ENCODE measurements around the gene RNF187. TPM values are rescaled to one million over a fixed set of nuclear protein-coding genes. Genes with fewer than 3 reads are reported as not detected.
A peak's percentile ranks its signal among the peaks of the same experiment; 100 is the strongest.

The RNF187 gene
- total RNA-seq, 1 experiment from 2014 or later = 141 TPM

DNA sequence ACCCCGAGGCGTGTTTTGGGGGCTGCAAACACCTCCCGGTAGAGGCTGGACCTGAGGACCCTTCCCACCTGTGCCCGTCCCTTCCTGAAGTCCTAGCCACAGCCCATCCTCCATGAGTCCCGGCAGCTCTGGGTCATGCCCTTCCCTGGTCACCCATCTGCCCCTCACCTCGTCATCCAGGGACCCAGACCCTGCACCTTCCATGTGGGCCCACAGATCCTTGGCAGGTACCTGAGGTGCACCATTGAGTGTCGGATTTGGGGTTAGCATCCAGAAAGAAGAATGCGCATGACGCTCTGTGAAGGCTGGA lies 6.8 kb downstream of the RNF187 start:
- ATAC-seq = no peak
- Mint-ChIP-seq H3K9me3 (no peaks in the 10 kb centered on the region), H3K4me1 (peaks cover 16% of the 10 kb centered on the region), H3K4me3 (no peak overlapping the region), H3K36me3 (peaks cover 45% of the 10 kb centered on the region), H3K27ac (no peak overlapping the region), H3K27me3 (ENCODE audit: low read depth) (peaks cover 13% of the 10 kb centered on the region)
- TF ChIP-seq ZNF121 (CRISPR knock-in tag; IDR thresholded peaks at IDR 0.05) = no peak
- no peak for TF ChIP-seq ZNF138 (CRISPR knock-in tag; conservative IDR thresholded peaks at IDR 0.05)
- TF ChIP-seq HMGA2 (CRISPR knock-in tag; IDR thresholded peaks at IDR 0.05) = no peak
- TF ChIP-seq, protein P1, sequence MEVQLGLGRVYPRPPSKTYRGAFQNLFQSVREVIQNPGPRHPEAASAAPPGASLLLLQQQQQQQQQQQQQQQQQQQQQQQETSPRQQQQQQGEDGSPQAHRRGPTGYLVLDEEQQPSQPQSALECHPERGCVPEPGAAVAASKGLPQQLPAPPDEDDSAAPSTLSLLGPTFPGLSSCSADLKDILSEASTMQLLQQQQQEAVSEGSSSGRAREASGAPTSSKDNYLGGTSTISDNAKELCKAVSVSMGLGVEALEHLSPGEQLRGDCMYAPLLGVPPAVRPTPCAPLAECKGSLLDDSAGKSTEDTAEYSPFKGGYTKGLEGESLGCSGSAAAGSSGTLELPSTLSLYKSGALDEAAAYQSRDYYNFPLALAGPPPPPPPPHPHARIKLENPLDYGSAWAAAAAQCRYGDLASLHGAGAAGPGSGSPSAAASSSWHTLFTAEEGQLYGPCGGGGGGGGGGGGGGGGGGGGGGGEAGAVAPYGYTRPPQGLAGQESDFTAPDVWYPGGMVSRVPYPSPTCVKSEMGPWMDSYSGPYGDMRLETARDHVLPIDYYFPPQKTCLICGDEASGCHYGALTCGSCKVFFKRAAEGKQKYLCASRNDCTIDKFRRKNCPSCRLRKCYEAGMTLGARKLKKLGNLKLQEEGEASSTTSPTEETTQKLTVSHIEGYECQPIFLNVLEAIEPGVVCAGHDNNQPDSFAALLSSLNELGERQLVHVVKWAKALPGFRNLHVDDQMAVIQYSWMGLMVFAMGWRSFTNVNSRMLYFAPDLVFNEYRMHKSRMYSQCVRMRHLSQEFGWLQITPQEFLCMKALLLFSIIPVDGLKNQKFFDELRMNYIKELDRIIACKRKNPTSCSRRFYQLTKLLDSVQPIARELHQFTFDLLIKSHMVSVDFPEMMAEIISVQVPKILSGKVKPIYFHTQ (CRISPR knock-in tag; IDR thresholded peaks at IDR 0.05) = no peak
- TF ChIP-seq, protein P2, sequence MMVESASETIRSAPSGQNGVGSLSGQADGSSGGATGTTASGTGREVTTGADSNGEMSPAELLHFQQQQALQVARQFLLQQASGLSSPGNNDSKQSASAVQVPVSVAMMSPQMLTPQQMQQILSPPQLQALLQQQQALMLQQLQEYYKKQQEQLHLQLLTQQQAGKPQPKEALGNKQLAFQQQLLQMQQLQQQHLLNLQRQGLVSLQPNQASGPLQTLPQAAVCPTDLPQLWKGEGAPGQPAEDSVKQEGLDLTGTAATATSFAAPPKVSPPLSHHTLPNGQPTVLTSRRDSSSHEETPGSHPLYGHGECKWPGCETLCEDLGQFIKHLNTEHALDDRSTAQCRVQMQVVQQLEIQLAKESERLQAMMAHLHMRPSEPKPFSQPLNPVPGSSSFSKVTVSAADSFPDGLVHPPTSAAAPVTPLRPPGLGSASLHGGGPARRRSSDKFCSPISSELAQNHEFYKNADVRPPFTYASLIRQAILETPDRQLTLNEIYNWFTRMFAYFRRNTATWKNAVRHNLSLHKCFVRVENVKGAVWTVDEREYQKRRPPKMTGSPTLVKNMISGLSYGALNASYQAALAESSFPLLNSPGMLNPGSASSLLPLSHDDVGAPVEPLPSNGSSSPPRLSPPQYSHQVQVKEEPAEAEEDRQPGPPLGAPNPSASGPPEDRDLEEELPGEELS (CRISPR knock-in tag; IDR thresholded peaks at IDR 0.05) = no peak
- TF ChIP-seq NR2C2 (CRISPR knock-in tag; IDR thresholded peaks at IDR 0.05) = no peak
- no peak for TF ChIP-seq SMAD3 (CRISPR knock-in tag; IDR thresholded peaks at IDR 0.05; ENCODE audit: borderline replicate concordance)
- TF ChIP-seq TEAD4 (CRISPR knock-in tag; IDR thresholded peaks at IDR 0.05) = no peak
- CTCF ChIA-PET = interaction anchor here (0.6 to 0.8 kb wide), 2 partner anchors 21 to 87 kb away, joined by 3 read pairs; partner anchors contain the start of gene TRIM11
- DNase-seq (ENCODE audit: low spot score) = no peak
- POLR2A ChIA-PET = no interaction called here

DNA sequence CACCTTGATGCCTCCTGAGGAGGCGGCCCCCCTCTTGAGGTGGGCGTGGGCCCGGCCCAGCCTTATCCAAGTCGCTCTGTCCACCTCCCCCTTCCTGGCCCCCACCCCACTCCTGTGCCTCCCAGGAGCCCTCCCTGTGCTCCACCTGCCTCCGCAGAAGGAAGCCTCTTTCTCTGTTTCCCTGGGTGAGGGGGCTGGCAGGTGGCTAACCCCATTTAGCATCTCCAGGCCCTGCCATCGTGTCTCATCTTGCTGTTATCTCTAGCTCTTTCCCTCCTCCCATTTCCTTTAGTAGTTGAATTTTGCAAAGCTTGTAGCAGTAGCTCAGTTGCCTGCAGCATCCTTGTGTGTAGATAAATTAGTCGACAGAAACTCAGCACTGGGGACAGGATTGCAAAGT lies 7.2 kb downstream of the RNF187 start:
- H3K27me3 Mint-ChIP-seq (ENCODE audit: low read depth) = peaks cover 17% of the 10 kb centered on the region
- H3K9me3 Mint-ChIP-seq = no peaks in the 10 kb centered on the region
- H3K4me1 Mint-ChIP-seq = peaks cover 16% of the 10 kb centered on the region
- TF ChIP-seq JUN (CRISPR knock-in tag; IDR thresholded peaks at IDR 0.05) = no peak
- POLR2A ChIA-PET = no interaction called here
- DNase-seq (ENCODE audit: low spot score) (no peak), ATAC-seq (no peak)
- no peak overlapping the region for H3K4me3 Mint-ChIP-seq
- H3K36me3 Mint-ChIP-seq = peaks cover 45% of the 10 kb centered on the region
- no peak overlapping the region for H3K27ac Mint-ChIP-seq
- CTCF ChIA-PET = interaction anchor here (0.6 to 0.8 kb wide), 2 partner anchors 22 to 88 kb away, joined by 3 read pairs; partner anchors contain the start of gene TRIM11

DNA sequence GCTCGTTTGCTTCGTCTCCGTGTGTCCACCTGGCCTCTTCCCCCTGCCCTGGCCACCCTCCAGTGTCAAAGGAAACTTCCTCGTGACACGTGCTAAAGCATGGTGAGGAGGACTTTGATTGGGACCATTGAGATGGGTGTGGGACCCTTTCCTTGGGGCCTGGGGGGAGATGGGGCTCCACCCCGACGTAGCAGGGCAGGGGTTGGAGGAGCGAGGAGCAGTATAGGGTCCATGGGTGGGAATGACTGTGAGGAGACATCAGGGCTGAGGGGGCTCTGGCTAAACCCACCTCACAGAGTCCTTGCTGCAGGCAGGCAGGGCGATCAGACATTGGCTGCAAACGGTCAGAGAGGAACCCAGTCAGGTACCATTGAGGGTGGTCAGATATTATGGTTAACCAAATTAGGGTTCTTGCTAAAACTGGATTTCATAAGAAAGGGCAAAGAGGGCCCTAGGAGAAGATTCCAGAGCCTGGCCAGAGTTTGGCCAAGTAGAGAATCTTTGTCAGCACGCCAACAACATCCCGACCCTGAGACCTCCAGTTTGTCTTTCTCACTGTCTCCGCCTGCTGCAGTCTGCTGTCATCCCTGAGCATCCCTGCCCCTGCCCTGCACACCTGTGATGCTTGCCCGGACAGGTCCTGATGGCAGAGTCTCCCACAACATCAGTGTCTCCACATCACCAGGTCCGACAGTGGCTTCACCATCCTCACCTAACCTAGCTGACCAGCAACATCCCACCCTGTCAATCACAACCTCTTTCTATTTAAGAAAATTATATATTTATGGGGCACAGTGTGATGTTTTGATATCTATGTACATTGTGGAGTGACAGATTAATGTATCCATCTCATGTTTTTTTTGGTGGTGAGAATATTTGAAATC lies 8.0 kb downstream of the RNF187 start:
- TF ChIP-seq TP53 (CRISPR knock-in tag; IDR thresholded peaks at IDR 0.05) (no peak), ZNF317 (CRISPR knock-in tag; IDR thresholded peaks at IDR 0.05; ENCODE audit: borderline replicate concordance, low read depth) (peak; percentile 76), FOXJ3 (CRISPR knock-in tag; IDR thresholded peaks at IDR 0.05; ENCODE audit: borderline replicate concordance) (no peak)
- peaks cover 37% of the 10 kb centered on the region for H3K36me3 Mint-ChIP-seq
- ChIA-PET CTCF (no interaction called here), POLR2A (no interaction called here)
- no peaks in the 10 kb centered on the region for H3K9me3 Mint-ChIP-seq
- H3K4me3 Mint-ChIP-seq = no peak overlapping the region
- peaks cover 14% of the 10 kb centered on the region for H3K4me1 Mint-ChIP-seq
- ATAC-seq (no peak), DNase-seq (ENCODE audit: low spot score) (no peak)
- H3K27ac Mint-ChIP-seq = no peak overlapping the region
- peaks cover 25% of the 10 kb centered on the region for H3K27me3 Mint-ChIP-seq (ENCODE audit: low read depth)

DNA sequence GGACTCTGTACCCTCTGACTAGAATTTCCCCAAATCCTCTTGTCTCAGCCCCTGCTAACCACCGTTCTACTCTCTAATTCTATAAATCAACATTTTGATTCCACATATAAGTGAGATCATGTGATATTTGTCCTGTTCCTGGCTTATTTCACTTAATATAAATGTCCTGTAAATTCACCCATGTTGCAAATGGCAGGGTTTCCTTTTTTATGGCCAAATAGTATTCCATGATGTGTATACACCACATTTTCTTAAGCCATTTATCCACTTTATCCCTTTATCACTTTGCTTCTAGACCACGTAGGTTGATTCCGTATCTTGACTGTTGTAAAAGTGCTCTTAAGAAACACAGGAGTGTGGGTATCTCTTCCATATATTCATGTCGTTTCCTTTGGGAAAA lies 8.9 kb downstream of the RNF187 start:
- Mint-ChIP-seq H3K4me3 (no peak overlapping the region), H3K36me3 (peaks cover 30% of the 10 kb centered on the region), H3K4me1 (peaks cover 14% of the 10 kb centered on the region), H3K9me3 (no peaks in the 10 kb centered on the region), H3K27ac (no peak overlapping the region), H3K27me3 (ENCODE audit: low read depth) (peaks cover 34% of the 10 kb centered on the region)
- DNase-seq (ENCODE audit: low spot score) = no peak
- no peak for ATAC-seq
- ChIA-PET POLR2A (no interaction called here), CTCF (no interaction called here)
- TF ChIP-seq, protein P3, sequence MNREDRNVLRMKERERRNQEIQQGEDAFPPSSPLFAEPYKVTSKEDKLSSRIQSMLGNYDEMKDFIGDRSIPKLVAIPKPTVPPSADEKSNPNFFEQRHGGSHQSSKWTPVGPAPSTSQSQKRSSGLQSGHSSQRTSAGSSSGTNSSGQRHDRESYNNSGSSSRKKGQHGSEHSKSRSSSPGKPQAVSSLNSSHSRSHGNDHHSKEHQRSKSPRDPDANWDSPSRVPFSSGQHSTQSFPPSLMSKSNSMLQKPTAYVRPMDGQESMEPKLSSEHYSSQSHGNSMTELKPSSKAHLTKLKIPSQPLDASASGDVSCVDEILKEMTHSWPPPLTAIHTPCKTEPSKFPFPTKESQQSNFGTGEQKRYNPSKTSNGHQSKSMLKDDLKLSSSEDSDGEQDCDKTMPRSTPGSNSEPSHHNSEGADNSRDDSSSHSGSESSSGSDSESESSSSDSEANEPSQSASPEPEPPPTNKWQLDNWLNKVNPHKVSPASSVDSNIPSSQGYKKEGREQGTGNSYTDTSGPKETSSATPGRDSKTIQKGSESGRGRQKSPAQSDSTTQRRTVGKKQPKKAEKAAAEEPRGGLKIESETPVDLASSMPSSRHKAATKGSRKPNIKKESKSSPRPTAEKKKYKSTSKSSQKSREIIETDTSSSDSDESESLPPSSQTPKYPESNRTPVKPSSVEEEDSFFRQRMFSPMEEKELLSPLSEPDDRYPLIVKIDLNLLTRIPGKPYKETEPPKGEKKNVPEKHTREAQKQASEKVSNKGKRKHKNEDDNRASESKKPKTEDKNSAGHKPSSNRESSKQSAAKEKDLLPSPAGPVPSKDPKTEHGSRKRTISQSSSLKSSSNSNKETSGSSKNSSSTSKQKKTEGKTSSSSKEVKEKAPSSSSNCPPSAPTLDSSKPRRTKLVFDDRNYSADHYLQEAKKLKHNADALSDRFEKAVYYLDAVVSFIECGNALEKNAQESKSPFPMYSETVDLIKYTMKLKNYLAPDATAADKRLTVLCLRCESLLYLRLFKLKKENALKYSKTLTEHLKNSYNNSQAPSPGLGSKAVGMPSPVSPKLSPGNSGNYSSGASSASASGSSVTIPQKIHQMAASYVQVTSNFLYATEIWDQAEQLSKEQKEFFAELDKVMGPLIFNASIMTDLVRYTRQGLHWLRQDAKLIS (CRISPR knock-in tag; IDR thresholded peaks at IDR 0.05; ENCODE audit: borderline replicate concordance) = no peak
- TF ChIP-seq ZNF263 (CRISPR knock-in tag; IDR thresholded peaks at IDR 0.05; ENCODE audit: low read depth) (no peak), PRRX2 (CRISPR knock-in tag; IDR thresholded peaks at IDR 0.05) (no peak), ZBTB21 (CRISPR knock-in tag; IDR thresholded peaks at IDR 0.05; ENCODE audit: borderline replicate concordance) (no peak), NR3C1 (CRISPR knock-in tag; conservative IDR thresholded peaks at IDR 0.05; ENCODE audit: low read depth) (no peak), ETV6 (CRISPR knock-in tag; IDR thresholded peaks at IDR 0.05) (no peak), ELF4 (CRISPR knock-in tag; IDR thresholded peaks at IDR 0.05; ENCODE audit: low read depth) (no peak), ZNF423 (CRISPR knock-in tag; IDR thresholded peaks at IDR 0.05) (no peak)
- TF ChIP-seq, protein P4, sequence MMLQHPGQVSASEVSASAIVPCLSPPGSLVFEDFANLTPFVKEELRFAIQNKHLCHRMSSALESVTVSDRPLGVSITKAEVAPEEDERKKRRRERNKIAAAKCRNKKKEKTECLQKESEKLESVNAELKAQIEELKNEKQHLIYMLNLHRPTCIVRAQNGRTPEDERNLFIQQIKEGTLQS (CRISPR knock-in tag; conservative IDR thresholded peaks at IDR 0.05) = no peak

Data from WTC11 (cell line).